Gastrocnemius medialis (tissue), 4 donors: ENCODE results near the gene DUSP14.

Experiments used
- CTCF ChIP-seq, 5 experiments: fragments of 450-650 bp in 3 of 5; fragments of 200-600 bp in 2 of 5; sonication (generic) in 2 of 5; IDR thresholded peaks in 4 of 5; conservative IDR thresholded peaks in 1 of 5; 1 replicate in 4 of 5; 2 replicates in 1 of 5; pipeline ENCODE4 v1.5.1; 2016 to 2019; ENCODE audit warnings: antibody characterized with exemption in 5 of 5, mild to moderate bottlenecking in 3 of 5, moderate library complexity in 3 of 5
- POLR2A ChIP-seq, 2 donors: fragments of 450-650 bp; IDR thresholded peaks; one replicate each; pipeline ENCODE4 v1.6.1; 2017; ENCODE audit warnings: antibody characterized with exemption in 2 of 2, mild to moderate bottlenecking in 2 of 2, moderate library complexity in 2 of 2

- TF ChIP-seq CTCF (IDR thresholded peaks at IDR 0.05 in 4 of 5, conservative IDR thresholded peaks at IDR 0.05 in 1 of 5) (no peak), POLR2A (IDR thresholded peaks at IDR 0.05) (no peak)
Measured at GRCh38 chr17:37494401-37494831, 4.7 kb downstream of the DUSP14 start.
